ENCODE measurements around the gene MAP3K19. TPM values are rescaled to one million over a fixed set of nuclear protein-coding genes. Genes with fewer than 3 reads are reported as not detected.

MAP3K19 gene
- not detected in 2 replicates for total RNA-seq

GRCh38 chr2:135047300-135047699, at the start of gene MAP3K19:
TSS of gene MAP3K19 (minus strand) at chr2:135047447. CDS start at chr2:135024647, 22,800 bp downstream.

GRCh38 chr2:135052042-135052876, 5.0 kb upstream of the MAP3K19 start, which contains the start of gene RAB3GAP1:
TSS of gene RAB3GAP1 (plus strand) at chr2:135052292. CDS start at chr2:135052308, 16 bp downstream.

GRCh38 chr2:134918526-134919340, 128.5 kb downstream of the MAP3K19 start, which contains the start of gene CCNT2:
TSS of gene CCNT2 (plus strand) at chr2:134918822. CDS start at chr2:134918855, 33 bp downstream.

Other genes starting within 250 kb of the MAP3K19 start
- gene ACMSD, start 208.8 kb downstream of the MAP3K19 start, total RNA-seq = not detected in 2 replicates
- gene CCNT2, start 128.6 kb downstream of the MAP3K19 start, total RNA-seq = 26.7 and 28.9 TPM in 2 replicates
- gene RAB3GAP1, start 4.8 kb upstream of the MAP3K19 start, total RNA-seq = 50.7 and 69.2 TPM in 2 replicates